HUES48 (cell line): ENCODE data around the gene TNNT2.

Experiments
- H3K27ac ChIP-seq: one replicate; pipeline ENCODE4 v1.7.0; 2013; ENCODE audit warnings: low read depth, low read length, inconsistent platforms
- H3K27me3 ChIP-seq: 2 replicates; pipeline ENCODE4 v1.6.1; 2013; ENCODE audit warnings: mild to moderate bottlenecking, low read length; ENCODE audit not compliant: control insufficient read depth, insufficient read depth
- H3K36me3 ChIP-seq: 2 replicates; pipeline ENCODE4 v1.6.1; 2013; ENCODE audit warnings: low read length; ENCODE audit not compliant: control insufficient read depth, insufficient read depth
- H3K4me1 ChIP-seq: 2 replicates; pipeline ENCODE4 v1.6.1; 2013; ENCODE audit warnings: mild to moderate bottlenecking, low read length; ENCODE audit not compliant: control insufficient read depth, insufficient read depth
- H3K4me3 ChIP-seq: 2 replicates; pipeline ENCODE4 v1.5.1; 2013; ENCODE audit warnings: mild to moderate bottlenecking, low read depth, low read length
- H3K9ac ChIP-seq: 2 replicates; pipeline ENCODE4 v1.6.1; 2013; ENCODE audit warnings: mild to moderate bottlenecking, low read depth, low read length, moderate library complexity
- H3K9me3 ChIP-seq: 2 replicates; pipeline ENCODE4 v1.6.1; 2013; ENCODE audit warnings: low read length; ENCODE audit not compliant: control insufficient read depth, insufficient read depth

Gene TNNT2

DNA sequence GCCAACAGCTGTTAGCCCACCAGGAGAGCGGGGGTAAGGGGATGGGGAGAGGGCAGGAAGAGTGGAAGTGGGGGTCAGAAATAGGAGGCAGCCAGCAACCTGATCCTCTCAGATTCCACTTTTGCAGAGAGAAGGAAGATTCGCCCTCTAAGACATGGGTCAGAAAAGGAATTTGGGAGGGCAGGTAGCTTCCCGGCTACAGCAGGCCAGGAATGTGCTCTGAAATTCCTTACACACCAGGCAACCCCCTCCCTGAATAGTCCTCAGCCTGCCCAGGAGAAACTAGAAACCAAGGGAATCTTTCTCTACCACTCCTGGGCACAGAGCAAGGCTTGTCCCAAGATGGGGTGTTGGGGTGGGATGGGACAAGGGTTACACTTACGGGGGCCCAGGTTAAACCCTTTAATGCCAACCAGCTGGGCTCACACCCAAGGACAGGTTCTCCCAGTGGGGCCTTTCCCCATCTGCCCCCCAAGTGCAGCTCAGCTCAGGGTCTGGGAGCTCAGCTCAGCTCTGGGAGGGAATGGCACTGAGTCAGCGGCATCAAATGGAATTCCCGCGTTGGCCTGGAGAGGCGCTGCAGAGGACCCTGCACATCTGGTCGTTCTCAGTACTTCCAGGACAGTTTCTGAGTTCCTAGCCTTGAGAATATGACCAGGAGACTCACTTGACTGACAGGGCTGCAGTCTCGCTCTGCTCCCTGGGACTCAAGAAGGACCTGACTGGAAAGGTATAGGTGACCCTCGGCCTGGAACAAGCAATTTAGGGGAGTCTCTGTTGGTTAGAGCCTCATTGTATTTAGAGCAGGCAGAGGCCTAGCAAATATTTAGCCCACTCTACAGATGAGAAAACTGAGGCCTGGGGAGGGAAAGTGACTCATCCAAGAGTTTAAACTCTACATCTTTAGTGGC is 761 bp downstream of the TNNT2 start:
- Histone ChIP-seq H3K4me3 (peak overlapping the region; percentile 42), H3K9ac (peak overlapping the region; percentile 70), H3K27ac (peak overlapping the region; percentile 95), H3K36me3 (no peaks in the 10 kb centered on the region; the same call in 1 of the 2 replicates), H3K9me3 (no peaks in the 10 kb centered on the region), H3K4me1 (peaks cover 38% of the 10 kb centered on the region), H3K27me3 (no peaks in the 10 kb centered on the region)

DNA sequence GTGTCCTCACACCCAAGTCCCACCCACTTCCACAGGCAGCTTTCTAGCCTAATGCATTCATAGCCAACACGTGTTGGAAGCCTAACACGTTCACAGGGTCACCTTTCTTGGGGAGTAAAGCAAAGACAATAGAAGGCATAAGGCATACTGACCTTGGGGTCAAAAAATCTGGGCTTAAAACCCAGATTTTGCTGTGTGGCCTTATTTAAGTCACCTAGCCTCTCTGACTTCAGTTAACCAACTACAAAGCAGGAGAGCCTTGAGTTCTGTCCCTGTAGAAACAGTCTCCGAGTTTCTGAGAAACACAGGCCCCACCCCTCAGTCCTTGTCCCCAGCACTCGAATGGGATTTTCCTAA is 1.4 kb downstream of the TNNT2 start:
- peaks cover 40% of the 10 kb centered on the region for H3K4me1 ChIP-seq
- H3K27me3 ChIP-seq, result no peaks in the 10 kb centered on the region
- no peaks in the 10 kb centered on the region for H3K9me3 ChIP-seq
- H3K27ac ChIP-seq, result peak overlapping the region; percentile 95
- peak overlapping the region; percentile 70 for H3K9ac ChIP-seq
- H3K4me3 ChIP-seq, result 0 out of 2 replicates have a peak overlapping the region, but pooled peaks have one; percentile 3
- no peaks in the 10 kb centered on the region for H3K36me3 ChIP-seq

DNA sequence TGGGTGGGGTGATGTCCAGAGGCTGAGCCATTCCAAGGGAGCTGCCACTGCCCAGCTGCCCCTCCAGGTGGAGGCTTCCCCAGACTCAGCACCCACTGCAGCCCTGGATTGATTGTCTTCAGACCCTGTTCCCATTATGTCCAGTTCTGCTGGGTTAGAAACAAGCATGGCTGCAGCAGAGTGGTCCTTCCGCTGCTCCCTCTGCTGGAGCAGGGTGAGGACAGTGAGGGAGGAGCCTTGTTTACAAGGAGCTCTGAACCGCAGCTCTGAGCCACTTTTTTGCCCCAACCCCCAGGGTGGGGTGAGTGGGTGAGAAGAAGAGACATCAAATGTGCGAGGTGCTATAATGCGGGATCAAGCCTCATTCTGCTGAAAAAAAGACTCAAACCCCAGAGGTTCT is 2.3 kb downstream of the TNNT2 start:
- H3K9ac ChIP-seq, result no peak overlapping the region
- H3K36me3 ChIP-seq, result no peaks in the 10 kb centered on the region
- H3K9me3 ChIP-seq, result no peaks in the 10 kb centered on the region
- no peak overlapping the region for H3K27ac ChIP-seq
- no peaks in the 10 kb centered on the region for H3K27me3 ChIP-seq
- H3K4me3 ChIP-seq, result no peak overlapping the region
- peaks cover 40% of the 10 kb centered on the region for H3K4me1 ChIP-seq

DNA sequence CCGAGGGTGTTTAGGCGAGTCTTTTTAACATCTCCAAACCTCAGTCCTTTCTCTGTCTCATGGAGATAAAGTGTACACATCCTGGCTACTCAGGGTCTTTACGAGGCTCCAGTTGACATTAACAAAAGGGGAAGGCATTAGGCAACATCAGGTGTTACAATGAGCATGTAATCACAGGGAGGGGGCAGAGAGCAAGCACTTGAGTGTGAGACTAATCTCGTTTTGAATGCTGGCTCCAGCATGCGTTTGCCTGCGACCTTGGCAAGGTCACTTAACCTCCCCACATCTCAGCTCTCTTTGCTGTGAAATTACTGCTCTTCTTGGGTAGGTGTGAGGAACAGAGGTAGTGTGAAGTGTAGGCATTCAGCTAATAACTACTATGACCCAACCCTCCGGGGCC is 3.1 kb downstream of the TNNT2 start:
- Histone ChIP-seq H3K36me3 (no peaks in the 10 kb centered on the region), H3K27me3 (no peaks in the 10 kb centered on the region), H3K27ac (no peak overlapping the region), H3K4me1 (peaks cover 40% of the 10 kb centered on the region), H3K9ac (no peak overlapping the region), H3K4me3 (no peak overlapping the region), H3K9me3 (no peaks in the 10 kb centered on the region)

DNA sequence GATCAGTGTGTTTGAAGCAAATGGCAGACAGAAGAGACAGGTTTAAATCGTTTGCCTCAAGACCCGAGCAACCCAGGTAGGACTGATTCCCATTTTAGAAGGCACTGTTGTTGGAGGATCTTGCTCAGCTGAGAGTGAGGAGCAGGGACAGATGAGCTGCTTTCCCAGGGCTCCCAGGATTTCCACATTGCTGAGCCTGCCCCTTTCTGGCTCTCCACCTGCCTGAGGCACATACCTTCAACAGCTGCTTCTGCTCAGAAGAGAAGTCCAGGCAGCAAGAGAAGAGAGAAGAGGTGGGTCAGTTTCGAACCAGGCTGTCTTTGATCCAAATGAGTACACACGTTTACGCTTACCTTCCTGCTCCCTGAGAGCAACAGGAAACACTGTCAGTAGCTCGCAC is 5.7 kb downstream of the TNNT2 start:
- Histone ChIP-seq H3K9ac (no peak overlapping the region), H3K4me1 (peaks cover 28% of the 10 kb centered on the region), H3K9me3 (no peaks in the 10 kb centered on the region), H3K36me3 (no peaks in the 10 kb centered on the region), H3K27me3 (no peaks in the 10 kb centered on the region), H3K27ac (no peak overlapping the region), H3K4me3 (no peak overlapping the region)

DNA sequence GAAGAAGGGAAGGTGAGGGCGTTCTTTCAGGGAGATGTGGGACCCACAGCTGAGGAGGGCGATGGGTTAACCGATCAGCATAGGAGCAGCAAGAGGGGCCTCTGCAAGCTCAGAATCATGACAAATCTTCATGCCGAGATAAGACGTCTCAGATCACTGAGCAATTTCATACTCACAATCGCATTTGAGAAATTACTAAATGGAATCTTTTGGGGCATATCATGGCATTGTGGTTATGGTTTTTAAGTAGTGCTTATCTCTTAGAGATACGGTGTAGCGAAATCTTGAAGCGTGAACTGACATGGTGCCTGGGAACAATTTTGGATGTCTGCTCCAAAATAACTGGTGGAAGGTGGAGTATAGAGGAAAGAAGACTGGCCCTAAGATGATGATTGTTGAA is 6.2 kb downstream of the TNNT2 start:
- H3K27ac ChIP-seq, result no peak overlapping the region
- H3K9me3 ChIP-seq, result no peaks in the 10 kb centered on the region
- no peak overlapping the region for H3K9ac ChIP-seq
- no peaks in the 10 kb centered on the region for H3K36me3 ChIP-seq
- peaks cover 25% of the 10 kb centered on the region for H3K4me1 ChIP-seq
- no peaks in the 10 kb centered on the region for H3K27me3 ChIP-seq
- no peak overlapping the region for H3K4me3 ChIP-seq

DNA sequence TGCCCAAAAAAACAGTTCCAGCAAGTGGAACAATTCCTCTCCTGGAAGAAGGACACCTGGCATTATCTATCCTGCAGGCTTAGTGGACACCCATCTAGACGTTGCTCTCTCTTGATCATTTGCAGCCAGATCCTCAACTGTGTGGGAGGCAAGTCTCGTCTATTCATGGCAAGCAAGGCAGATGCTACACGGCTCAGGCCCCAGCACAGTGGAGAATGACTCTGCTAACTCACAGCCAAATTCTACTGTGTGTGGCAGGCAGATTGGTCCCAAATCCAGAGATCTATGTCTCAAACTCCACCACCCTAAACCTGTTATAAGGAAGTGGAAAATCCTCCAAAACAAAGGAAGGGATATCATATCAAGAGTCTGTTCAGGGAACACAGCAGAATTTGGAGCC is 7.0 kb downstream of the TNNT2 start:
- Histone ChIP-seq H3K27ac (no peak overlapping the region), H3K27me3 (no peaks in the 10 kb centered on the region), H3K9me3 (no peaks in the 10 kb centered on the region), H3K4me1 (peaks cover 17% of the 10 kb centered on the region), H3K9ac (no peak overlapping the region), H3K4me3 (no peak overlapping the region), H3K36me3 (no peaks in the 10 kb centered on the region)

DNA sequence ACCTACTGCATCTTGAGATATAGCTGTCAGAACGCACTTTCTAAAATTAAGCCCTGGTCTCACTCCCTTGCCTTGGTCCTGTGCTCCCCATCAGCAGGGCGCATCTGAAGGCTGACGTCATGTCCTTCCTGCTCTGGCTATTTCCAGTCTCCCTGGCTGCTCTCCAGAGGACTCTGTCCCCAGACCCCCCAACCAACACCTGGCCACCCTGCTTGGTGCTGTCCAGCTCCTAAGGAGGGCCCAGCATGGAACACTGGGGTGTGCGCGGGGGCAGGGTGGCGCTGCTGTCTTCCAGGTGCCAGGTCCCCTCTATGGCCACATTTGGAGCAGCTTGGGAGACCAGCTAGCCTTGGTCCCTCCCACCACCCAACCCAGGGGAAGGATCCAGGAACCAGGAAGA is 8.3 kb downstream of the TNNT2 start:
- no peak overlapping the region for H3K4me3 ChIP-seq
- H3K4me1 ChIP-seq, result peaks cover 5% of the 10 kb centered on the region; the same call in 1 of the 2 replicates
- no peaks in the 10 kb centered on the region for H3K27me3 ChIP-seq
- H3K36me3 ChIP-seq, result no peaks in the 10 kb centered on the region
- no peaks in the 10 kb centered on the region for H3K9me3 ChIP-seq
- no peak overlapping the region for H3K27ac ChIP-seq
- H3K9ac ChIP-seq, result no peak overlapping the region

DNA sequence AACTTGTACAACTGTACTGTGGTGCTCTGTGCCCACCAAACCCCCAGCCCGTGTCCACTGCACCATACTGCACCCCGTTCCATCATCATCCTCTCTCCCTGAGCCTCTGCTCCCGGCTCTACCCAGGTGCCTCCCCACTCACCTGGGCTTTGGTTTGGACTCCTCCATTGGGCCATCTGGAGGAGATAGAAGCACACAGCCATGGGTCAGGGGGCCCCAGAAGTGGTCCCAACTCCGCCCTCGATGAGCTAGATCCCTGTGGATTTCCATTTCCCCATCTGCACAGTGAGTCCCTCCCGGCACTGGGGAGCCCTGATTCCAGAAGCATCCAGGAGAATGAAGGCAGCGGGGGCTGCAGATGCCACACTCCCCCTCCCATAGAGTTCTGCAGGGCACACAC is 10.8 kb downstream of the TNNT2 start:
- no peak overlapping the region for H3K9ac ChIP-seq
- H3K4me3 ChIP-seq, result no peak overlapping the region
- no peak overlapping the region for H3K27ac ChIP-seq
- no peaks in the 10 kb centered on the region for H3K27me3 ChIP-seq
- H3K36me3 ChIP-seq, result no peaks in the 10 kb centered on the region
- no peaks in the 10 kb centered on the region for H3K9me3 ChIP-seq
- H3K4me1 ChIP-seq, result peaks cover 8% of the 10 kb centered on the region

DNA sequence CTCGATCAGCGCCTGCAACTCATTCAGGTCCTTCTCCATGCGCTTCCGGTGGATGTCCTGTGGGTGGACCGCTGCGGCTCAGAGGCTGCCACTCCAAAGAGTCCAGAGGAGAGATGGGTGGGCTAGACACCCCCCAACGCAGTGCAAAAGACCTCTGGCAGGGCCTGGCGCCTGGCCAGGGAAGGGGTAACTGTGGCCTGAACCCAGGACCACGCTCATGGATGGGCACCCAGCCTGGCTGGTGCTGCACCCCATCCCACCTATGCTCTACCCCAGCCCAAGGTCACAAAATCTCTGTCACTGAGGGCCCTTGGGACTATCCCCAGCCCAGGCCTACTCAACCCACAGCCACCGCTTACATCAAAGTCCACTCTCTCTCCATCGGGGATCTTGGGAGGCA is 12.2 kb downstream of the TNNT2 start:
- Histone ChIP-seq H3K27me3 (no peaks in the 10 kb centered on the region), H3K27ac (no peak overlapping the region), H3K36me3 (no peaks in the 10 kb centered on the region), H3K4me1 (peaks cover 6% of the 10 kb centered on the region), H3K9me3 (no peaks in the 10 kb centered on the region), H3K4me3 (no peak overlapping the region), H3K9ac (no peak overlapping the region)

DNA sequence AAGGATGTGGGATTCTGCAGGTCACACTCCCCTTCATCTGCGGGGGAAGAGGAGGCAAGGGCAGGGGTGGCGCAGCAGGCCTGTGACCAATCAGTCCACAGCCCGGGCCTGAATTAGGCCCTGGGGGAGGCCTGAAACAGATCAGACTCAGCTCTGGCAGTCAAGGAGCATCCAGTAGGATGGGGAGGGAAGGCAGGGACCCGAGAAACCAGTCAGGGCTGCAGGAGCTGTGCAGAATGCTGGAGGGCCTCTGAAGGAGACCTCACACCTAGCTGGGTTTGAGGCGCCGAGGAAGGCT is 12.7 kb downstream of the TNNT2 start:
- H3K4me3 ChIP-seq, result no peak overlapping the region
- no peaks in the 10 kb centered on the region for H3K27me3 ChIP-seq
- H3K9ac ChIP-seq, result no peak overlapping the region
- H3K4me1 ChIP-seq, result peaks cover 6% of the 10 kb centered on the region
- no peaks in the 10 kb centered on the region for H3K9me3 ChIP-seq
- H3K27ac ChIP-seq, result no peak overlapping the region
- no peaks in the 10 kb centered on the region for H3K36me3 ChIP-seq
